ENCODE results near the gene PDE6G. TPM values are rescaled to one million over a fixed set of nuclear protein-coding genes. Genes with fewer than 3 reads are reported as not detected.

The PDE6G gene
- total and polyA plus RNA-seq, 2 of the 13 experiments (the other 11 are each of a cell fraction or from before 2014, with no cell fraction given): 1.4 to 6.7 TPM

GRCh38 chr17:81697261-81698044 is 41.1 kb upstream of the PDE6G start:
- Histone ChIP-seq H3K4me3 (replicated peaks in 1 of 3; ENCODE audit: insufficient read depth in 1 of 3, low read depth in 2 of 3, low read length in 3 of 3) (no peak overlapping the region), H2AFZ (ENCODE audit: low read length) (no peak overlapping the region), H3K9me3 (ENCODE audit: low read length) (no peaks in the 10 kb centered on the region), H3K27me3 (ENCODE audit: control insufficient read depth in 1 of 2, insufficient read depth in 2 of 2, low read length in 2 of 2) (no peaks in the 10 kb centered on the region; a peak in 1 of 5 replicates), H3K27ac (ENCODE audit: extremely low read length, insufficient read depth, low read length) (no peak overlapping the region), H4K20me1 (ENCODE audit: insufficient read depth, low read length) (peaks cover 15% of the 10 kb centered on the region), H3K79me2 (ENCODE audit: insufficient read depth, low read length) (peaks cover 29% of the 10 kb centered on the region), H3K4me1 (ENCODE audit: insufficient read depth, low read length) (peaks cover 18% of the 10 kb centered on the region), H3K36me3 (replicated peaks in 1 of 2; ENCODE audit: control insufficient read depth in 1 of 2, insufficient read depth in 2 of 2, low read length in 2 of 2) (peaks cover 49 to 69% of the 10 kb centered on the region in 2 experiments), H3K9ac (ENCODE audit: insufficient read depth, low read depth, low read length) (no peak overlapping the region), H3K4me2 (ENCODE audit: low read depth, low read length) (no peak overlapping the region)
- DNase-seq (ENCODE audit: low spot score): no peak
- intact Hi-C loops (cut with micrococcal nuclease; ENCODE audit: unreplicated experiment) (no loop called here), in situ Hi-C loops (cut with HindIII; ENCODE audit: extremely low pct_ligation_motif_present, low pct_unique_long_range_greater_than_20kb) (no loop called here)
- ChIA-PET CTCF (ENCODE audit: low intra/inter-chr PET ratio, low total read pairs) (no interaction called here), POLR2A (interaction anchor here (2.1 kb wide), 1 partner anchor 14 kb away, joined by 16 read pairs; the partner anchor contains the start of genes ARL16 and HGS)
- ATAC-seq: no peak
- 96% methylated on average over 24 of the region's 25 CpGs for WGBS (ENCODE audit: low lambda C conversion rate)
- no TSS peak for BruUV-seq (replicated peaks)
- FAIRE-seq: no peak
- 0 out of 2 replicates have a peak, but pooled peaks have one; percentile 3 for TF ChIP-seq AKAP8 (CRISPR knock-in tag; IDR thresholded peaks at IDR 0.05)
- TF ChIP-seq RELA (CRISPR knock-in tag; IDR thresholded peaks at IDR 0.05): no peak
- TF ChIP-seq KLF9 (CRISPR knock-in tag; IDR thresholded peaks at IDR 0.05; ENCODE audit: low read depth): no peak
- TF ChIP-seq ATF2 (CRISPR knock-in tag; IDR thresholded peaks at IDR 0.05): no peak
- 0 out of 2 replicates have a peak, but pooled peaks have one; percentile 24 for TF ChIP-seq ZNF274 (CRISPR knock-in tag; IDR thresholded peaks at IDR 0.05)
- TF ChIP-seq RAD51 (IDR thresholded peaks at IDR 0.05; ENCODE audit: borderline replicate concordance): no peak
- no peak for TF ChIP-seq REPIN1 (CRISPR knock-in tag; IDR thresholded peaks at IDR 0.05; ENCODE audit: borderline replicate concordance, low read depth)
- no peak for TF ChIP-seq ZNF331 (CRISPR knock-in tag; IDR thresholded peaks at IDR 0.05)
- peak; percentile 85; the same call in 1 of the 2 replicates for TF ChIP-seq ZNF740 (CRISPR knock-in tag; IDR thresholded peaks at IDR 0.05)
- no peak for TF ChIP-seq NFYC (CRISPR knock-in tag; IDR thresholded peaks at IDR 0.05)
- TF ChIP-seq SMYD3 (CRISPR knock-in tag; IDR thresholded peaks at IDR 0.05): no peak
- TF ChIP-seq KDM1A (CRISPR knock-in tag; IDR thresholded peaks at IDR 0.05): no peak
- no peak for TF ChIP-seq ZBTB2 (CRISPR knock-in tag; IDR thresholded peaks at IDR 0.05; ENCODE audit: low read depth)
- TF ChIP-seq MXD3 (CRISPR knock-in tag; IDR thresholded peaks at IDR 0.05): no peak
- no peak for TF ChIP-seq ZNF260 (CRISPR knock-in tag; IDR thresholded peaks at IDR 0.05; ENCODE audit: borderline replicate concordance, low read depth)
- no peak for TF ChIP-seq ASH2L (IDR thresholded peaks at IDR 0.05; ENCODE audit: insufficient read length, low read depth, low read length)
- no peak for TF ChIP-seq NR3C1 (CRISPR knock-in tag; IDR thresholded peaks at IDR 0.05)
- no peak for TF ChIP-seq SCMH1 (CRISPR knock-in tag; IDR thresholded peaks at IDR 0.05; ENCODE audit: borderline replicate concordance)
- no peak for TF ChIP-seq GFI1 (CRISPR knock-in tag; IDR thresholded peaks at IDR 0.05; ENCODE audit: borderline replicate concordance)
- TF ChIP-seq ZNF235 (CRISPR knock-in tag; IDR thresholded peaks at IDR 0.05; ENCODE audit: borderline replicate concordance): no peak
- TF ChIP-seq ZFP36 (IDR thresholded peaks at IDR 0.05; ENCODE audit: borderline replicate concordance, low read depth, low read length, partially characterized antibody): no peak
- no peak for TF ChIP-seq CHCHD3 (CRISPR knock-in tag; IDR thresholded peaks at IDR 0.05)
- TF ChIP-seq EED (CRISPR knock-in tag; IDR thresholded peaks at IDR 0.05): no peak
